Erythroblast (primary cell): ENCODE results near the gene CERKL.

Experiments
- GATA1 ChIP-seq: IDR thresholded peaks from 2 replicates; pipeline ENCODE4 v1.6.1; 2011; ENCODE audit warnings: low read depth, mild to moderate bottlenecking, control low read depth, low read length, moderate library complexity
- POLR2A ChIP-seq: IDR thresholded peaks from 2 replicates; pipeline ENCODE4 v1.6.1; 2011; ENCODE audit warnings: mild to moderate bottlenecking, low read length

DNA sequence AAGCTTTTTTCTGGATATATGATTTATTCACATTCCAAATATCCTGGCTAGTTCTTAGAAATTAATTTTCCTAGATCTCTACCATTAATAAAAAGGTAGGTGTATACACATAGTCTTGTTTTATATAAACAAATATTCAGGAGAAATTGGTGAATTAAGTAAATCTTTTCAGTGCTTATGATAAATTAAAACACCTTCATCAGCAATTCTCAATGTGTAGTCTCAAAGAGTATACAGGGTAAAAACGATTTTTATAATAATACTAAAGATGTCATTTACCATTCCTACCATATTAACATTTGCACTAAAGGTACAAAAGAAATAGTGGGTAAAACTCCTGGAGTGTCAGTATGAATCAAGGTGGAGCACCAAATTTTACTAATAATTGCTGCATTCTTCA lies 40.2 kb downstream of the CERKL start:
- TF ChIP-seq POLR2A: no peak
- TF ChIP-seq GATA1: no peak
